G401 (cell line): Measurements from ENCODE around the gene ROBO1. TPM values are rescaled to one million over a fixed set of nuclear protein-coding genes. Genes with fewer than 3 reads are reported as not detected.

Experiments
- DNase-seq: peaks from one replicate; pipeline ENCODE4 v3.0.0-alpha.2; 2015; ENCODE audit warnings: low spot score
- in situ Hi-C: cut with HindIII; loops from 2 replicates; pipeline ENCODE4 v1.10.0; 2016; ENCODE audit warnings: low sequenced_read_pairs, mixed read lengths
- total RNA-seq: library from RNA; depleted of rRNA; stranded (reverse); fragments of >200 nt; shearing (Covaris generic); gene quantifications from 2 replicates; pipeline ENCODE4 v1.2.3, GENCODE V29; 2014

The ROBO1 gene
- total RNA-seq, 1 experiment from 2014 or later = 1.4 TPM

DNA sequence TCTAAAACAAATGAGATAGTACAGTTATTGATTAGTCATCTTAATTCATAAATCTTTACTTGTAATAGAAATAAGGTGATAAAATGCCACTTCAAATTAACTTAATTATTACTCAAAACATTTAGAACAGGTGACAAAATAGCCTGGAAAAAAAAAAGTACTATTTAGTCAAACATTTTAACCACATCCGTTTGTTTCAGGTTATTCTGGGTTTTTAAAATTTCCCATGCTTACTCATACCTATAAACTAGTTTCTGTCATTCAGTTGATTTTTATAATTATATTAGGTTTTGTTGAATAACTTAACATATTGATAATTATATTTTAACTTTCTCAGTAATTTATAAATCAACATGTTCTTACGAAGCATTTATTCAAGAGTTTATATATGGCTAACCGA lies 483.0 kb downstream of the ROBO1 start:
- DNase-seq = no peak
- in situ Hi-C loops = no loop called here

- in situ Hi-C loops = no loop called here
- no peak for DNase-seq
These were observed 489.1 kb downstream of the ROBO1 start for GRCh38 chr3:79278681-79279080.

GRCh38 chr3:79268422-79268821 lies 499.4 kb downstream of the ROBO1 start:
- in situ Hi-C loops = no loop called here
- no peak for DNase-seq

- no peak for DNase-seq
- in situ Hi-C loops = no loop called here
These were observed 502.9 kb downstream of the ROBO1 start for GRCh38 chr3:79264892-79265291.

DNA sequence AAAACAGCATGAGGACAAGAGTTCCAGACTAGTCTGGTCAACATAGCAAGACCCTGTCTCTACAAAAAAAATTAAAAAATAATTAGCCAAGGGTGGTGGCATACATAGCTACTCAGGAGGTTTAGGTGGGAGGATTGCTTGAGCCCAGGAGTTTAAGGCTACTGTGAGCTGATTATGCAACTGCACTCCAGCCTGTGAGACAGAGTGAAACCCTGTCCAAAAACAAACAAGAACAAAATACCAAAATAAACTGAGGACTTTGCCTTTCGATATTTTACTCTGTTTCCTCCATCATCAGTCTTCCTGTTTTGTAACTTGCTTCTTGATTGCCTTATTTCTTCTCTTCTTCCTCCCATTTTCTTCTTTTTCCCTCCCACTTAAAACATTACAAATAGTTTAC lies 504.4 kb downstream of the ROBO1 start:
- DNase-seq = no peak
- in situ Hi-C loops = no loop called here

DNA sequence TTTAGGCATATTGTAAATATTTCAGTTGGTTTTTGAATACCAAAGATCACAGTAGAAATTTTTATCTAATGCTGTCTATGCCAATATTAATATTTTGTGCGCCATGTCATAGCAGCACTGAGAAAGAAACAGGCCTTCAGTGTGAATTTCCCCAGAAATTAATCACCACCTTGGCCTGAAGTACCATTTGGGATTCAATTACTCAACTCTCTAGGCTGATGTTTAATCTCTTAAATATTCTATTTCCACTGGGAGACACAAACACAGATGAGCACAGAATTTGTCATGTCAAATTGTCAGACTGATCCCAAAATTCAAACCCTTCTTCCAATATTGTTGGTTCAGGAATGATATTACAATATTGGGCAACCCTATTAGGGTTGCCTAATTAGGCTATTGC lies 509.3 kb downstream of the ROBO1 start:
- in situ Hi-C loops = no loop called here
- DNase-seq = no peak

DNA sequence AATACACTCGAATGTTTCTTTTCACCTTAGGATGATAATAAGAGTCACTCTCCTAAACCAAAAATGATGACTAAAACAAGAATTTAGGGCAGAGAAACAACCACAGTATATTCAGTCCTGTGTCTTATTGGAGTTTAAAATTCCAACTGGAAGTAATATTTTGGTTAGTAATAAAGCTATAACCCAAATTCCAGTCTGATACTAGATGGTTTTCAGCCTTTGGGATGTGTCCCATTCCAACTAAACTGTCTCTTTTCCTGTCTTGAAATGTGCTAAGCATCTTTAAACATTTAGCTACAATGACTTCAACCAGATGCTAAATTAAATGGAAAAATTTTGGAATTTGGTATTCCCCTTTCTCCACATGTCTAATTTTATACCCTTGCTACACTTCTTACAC lies 510.0 kb downstream of the ROBO1 start:
- in situ Hi-C loops = no loop called here

DNA sequence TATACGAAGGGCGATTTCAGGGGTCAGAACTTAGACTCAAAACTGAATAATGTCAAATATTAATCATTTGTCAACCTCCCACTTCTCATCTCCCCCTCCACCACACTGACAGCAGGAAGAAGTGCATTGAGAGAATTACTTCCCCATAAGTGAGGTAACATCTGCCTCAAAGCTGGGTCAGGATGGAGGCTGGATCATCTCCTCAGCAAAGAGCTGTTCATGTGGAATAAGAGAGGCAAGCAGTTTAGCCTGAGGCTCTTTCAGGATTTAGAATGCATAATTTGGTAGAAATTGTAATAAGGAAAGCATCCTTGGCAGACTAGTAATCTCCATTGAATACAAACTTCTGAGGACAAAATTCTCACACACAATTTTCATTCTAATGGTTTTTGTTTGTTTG lies 512.1 kb downstream of the ROBO1 start:
- DNase-seq = no peak
- in situ Hi-C loops = no loop called here

More for the DNA sequence above, 510.0 kb downstream of the ROBO1 start:
- no peak for DNase-seq

- in situ Hi-C loops = no loop called here
- DNase-seq = no peak
These were observed 512.5 kb downstream of the ROBO1 start for GRCh38 chr3:79255292-79255691.

DNA sequence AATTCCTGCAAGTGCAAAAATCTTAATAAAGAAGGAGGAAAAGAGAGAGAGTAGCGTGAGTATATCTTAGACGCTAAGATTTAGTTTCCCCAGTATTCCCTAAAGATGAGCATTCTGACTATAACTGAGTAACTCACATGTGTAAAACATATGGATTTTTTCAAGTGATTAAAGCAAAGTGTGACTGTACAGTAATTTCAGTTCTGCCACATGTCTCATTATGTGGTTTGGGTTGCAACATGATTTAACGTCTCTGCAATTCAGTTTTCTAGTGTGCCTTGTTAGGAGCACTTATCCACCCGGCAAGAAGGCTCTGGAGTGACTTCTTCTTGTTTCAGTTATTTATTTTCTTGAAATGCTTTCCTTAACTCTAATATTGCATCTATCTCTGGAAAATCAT lies 514.1 kb downstream of the ROBO1 start:
- in situ Hi-C loops = no loop called here
- no peak for DNase-seq

GRCh38 chr3:79253271-79253670 lies 514.5 kb downstream of the ROBO1 start:
- DNase-seq = no peak
- in situ Hi-C loops = no loop called here

- in situ Hi-C loops = no loop called here
These were observed 517.1 kb downstream of the ROBO1 start for GRCh38 chr3:79250746-79251145.

DNA sequence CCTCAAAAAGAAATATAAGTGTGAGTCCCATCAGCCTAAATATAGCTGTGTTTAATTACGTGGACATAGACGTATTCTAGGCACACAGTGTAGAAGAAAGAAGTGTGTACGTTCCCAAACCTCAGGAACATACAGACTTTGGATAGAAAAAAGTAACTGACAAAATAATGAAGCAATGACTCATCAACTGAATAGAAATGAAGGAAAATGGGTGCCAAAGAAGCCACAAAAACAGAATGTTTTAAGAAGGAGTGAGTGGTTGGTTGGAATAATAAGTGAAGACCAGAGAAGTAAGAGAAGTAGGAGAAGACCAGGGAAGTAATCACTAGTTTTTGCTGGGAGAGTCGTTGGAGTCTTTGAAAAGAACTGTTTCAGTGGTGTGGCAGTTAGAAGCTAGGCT lies 518.1 kb downstream of the ROBO1 start:
- in situ Hi-C loops = no loop called here
- DNase-seq = no peak

More at GRCh38 chr3:79250746-79251145, 517.1 kb downstream of the ROBO1 start:
- DNase-seq = no peak

DNA sequence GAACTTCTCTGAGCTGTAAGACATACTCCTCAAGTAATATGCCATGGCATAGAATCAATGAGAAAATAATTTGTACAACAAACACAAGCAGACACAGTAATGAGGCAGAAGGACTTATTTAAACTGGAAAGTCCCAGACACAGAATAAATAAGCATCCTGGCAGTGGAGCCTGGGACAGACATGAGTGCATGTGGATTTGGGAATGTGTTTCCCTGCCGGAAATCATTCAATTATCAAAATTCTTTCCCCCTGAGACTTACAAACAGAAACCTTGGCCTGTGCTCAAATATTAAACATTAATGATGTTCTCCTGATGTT lies 520.1 kb downstream of the ROBO1 start:
- in situ Hi-C loops = no loop called here
- DNase-seq = no peak

DNA sequence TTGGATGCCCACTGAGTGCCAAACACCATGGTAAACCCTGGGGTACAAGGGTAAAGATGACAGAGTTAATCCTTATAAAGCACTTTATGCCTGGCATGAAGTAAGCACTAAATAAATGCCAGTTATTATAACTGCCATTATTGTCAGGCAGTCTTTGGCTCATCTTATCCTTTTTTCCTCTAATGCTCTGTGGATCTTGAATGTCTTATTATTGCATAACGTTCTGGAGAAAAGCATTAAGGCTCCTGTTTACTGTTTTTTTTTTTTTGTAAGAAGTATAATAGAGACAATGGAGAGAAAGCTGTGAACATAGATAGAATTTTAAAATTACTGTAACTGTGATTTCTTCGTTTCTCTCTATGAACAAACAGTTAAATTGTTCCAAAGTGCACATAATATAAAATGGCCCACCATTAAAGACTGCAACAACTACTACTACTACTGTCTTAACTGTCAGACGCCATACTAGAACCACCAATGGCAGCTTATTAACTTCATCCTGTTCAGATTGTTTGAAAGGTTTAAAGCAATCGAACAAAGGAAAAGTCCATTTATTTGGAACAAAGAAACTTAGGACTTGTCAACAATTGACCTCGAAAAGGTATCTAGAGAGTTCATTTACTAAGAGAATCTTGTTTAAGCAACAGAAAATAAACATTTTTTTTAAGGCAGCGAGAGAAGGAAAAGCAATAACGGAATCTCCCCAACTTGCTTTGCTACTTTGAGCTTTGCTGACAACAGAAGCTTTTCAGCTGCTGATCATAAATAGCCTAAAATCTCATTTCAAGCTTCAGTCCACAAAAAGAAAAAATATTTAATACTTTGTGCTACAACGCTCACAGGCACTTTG lies 520.7 kb downstream of the ROBO1 start:
- in situ Hi-C loops = no loop called here

GRCh38 chr3:79245284-79246138 lies 522.3 kb downstream of the ROBO1 start:
- in situ Hi-C loops = no loop called here
- no peak for DNase-seq

More for the DNA sequence above, 520.7 kb downstream of the ROBO1 start:
- DNase-seq = no peak

- in situ Hi-C loops = no loop called here
- DNase-seq = no peak
These were observed 531.3 kb downstream of the ROBO1 start for GRCh38 chr3:79236496-79236895.

GRCh38 chr3:79233431-79234060 lies 534.3 kb downstream of the ROBO1 start:
- DNase-seq = no peak

GRCh38 chr3:79230266-79230665 lies 537.5 kb downstream of the ROBO1 start:
- in situ Hi-C loops = no loop called here

More at GRCh38 chr3:79233431-79234060, 534.3 kb downstream of the ROBO1 start:
- in situ Hi-C loops = no loop called here

GRCh38 chr3:79217096-79217495 lies 550.7 kb downstream of the ROBO1 start:
- no peak for DNase-seq
- in situ Hi-C loops = no loop called here

More at GRCh38 chr3:79230266-79230665, 537.5 kb downstream of the ROBO1 start:
- no peak for DNase-seq
